ENCODE results near the gene CYB5D1.

CYB5D1 gene

GRCh38 chr17:7845359-7846062 lies 12.3 kb upstream of the CYB5D1 start:
- no peak for DNase-seq

DNA sequence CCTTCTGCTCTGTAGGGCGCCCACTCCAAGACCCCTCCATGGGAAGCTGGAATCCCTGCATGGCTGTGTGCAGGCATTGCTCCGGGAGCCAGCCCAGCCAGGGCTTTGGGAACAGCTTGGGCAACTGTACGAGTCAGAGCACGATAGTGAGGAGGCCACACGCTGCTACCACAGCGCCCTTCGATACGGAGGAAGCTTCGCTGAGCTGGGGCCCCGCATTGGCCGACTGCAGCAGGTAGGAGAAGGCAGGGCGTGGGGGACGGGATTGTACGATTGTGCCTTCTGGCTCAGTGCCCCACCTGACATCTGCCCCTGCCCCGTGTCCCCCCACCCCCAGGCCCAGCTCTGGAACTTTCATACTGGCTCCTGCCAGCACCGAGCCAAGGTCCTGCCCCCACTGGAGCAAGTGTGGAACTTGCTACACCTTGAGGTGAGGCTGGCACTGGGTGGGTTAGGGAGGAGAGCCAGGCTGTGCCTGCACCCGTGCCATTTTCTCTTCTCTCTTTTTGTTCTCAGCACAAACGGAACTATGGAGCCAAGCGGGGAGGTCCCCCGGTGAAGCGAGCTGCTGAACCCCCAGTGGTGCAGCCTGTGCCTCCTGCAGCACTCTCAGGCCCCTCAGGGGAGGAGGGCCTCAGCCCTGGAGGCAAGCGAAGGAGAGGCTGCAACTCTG lies 11.6 kb upstream of the CYB5D1 start:
- no peak for DNase-seq

DNA sequence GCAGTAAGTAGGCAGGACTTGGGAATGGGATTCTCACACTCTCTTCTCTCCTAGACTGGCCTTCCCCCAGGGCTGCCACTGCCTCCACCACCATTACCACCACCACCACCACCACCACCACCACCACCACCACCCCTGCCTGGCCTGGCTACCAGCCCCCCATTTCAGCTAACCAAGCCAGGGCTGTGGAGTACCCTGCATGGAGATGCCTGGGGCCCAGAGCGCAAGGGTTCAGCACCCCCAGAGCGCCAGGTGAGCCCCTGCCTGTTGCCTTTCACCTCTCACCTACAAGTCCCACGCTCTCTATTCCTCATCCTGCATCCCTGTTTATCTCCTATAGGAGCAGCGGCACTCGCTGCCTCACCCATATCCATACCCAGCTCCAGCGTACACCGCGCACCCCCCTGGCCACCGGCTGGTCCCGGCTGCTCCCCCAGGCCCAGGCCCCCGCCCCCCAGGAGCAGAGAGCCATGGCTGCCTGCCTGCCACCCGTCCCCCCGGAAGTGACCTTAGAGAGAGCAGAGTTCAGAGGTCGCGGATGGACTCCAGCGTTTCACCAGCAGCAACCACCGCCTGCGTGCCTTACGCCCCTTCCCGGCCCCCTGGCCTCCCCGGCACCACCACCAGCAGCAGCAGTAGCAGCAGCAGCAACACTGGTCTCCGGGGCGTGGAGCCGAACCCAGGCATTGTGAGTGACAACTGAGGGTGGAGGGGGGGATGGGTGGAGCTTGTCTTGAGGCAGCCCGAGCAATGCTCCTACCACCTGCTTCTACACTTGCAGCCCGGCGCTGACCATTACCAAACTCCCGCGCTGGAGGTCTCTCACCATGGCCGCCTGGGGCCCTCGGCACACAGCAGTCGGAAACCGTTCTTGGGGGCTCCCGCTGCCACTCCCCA lies 10.8 kb upstream of the CYB5D1 start:
- no peak for DNase-seq

DNA sequence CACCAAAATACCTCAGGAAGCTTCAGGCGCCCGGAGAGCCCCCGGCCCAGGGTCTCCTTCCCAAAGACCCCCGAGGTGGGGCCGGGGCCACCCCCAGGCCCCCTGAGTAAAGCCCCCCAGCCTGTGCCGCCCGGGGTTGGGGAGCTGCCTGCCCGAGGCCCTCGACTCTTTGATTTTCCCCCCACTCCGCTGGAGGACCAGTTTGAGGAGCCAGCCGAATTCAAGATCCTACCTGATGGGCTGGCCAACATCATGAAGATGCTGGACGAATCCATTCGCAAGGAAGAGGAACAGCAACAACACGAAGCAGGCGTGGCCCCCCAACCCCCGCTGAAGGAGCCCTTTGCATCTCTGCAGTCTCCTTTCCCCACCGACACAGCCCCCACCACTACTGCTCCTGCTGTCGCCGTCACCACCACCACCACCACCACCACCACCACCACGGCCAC lies 9.6 kb upstream of the CYB5D1 start:
- no peak for DNase-seq

GRCh38 chr17:7848739-7849129 lies 9.1 kb upstream of the CYB5D1 start:
- DNase-seq, result no peak

DNA sequence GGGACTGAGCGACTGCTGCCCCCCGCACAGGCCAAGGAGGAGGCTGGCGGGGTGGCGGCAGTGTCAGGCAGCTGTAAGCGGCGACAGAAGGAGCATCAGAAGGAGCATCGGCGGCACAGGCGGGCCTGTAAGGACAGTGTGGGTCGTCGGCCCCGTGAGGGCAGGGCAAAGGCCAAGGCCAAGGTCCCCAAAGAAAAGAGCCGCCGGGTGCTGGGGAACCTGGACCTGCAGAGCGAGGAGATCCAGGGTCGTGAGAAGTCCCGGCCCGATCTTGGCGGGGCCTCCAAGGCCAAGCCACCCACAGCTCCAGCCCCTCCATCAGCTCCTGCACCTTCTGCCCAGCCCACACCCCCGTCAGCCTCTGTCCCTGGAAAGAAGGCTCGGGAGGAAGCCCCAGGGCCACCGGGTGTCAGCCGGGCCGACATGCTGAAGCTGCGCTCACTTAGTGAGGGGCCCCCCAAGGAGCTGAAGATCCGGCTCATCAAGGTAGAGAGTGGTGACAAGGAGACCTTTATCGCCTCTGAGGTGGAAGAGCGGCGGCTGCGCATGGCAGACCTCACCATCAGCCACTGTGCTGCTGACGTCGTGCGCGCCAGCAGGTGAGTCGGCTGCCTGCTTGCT lies 8.6 kb upstream of the CYB5D1 start:
- DNase-seq, result no peak

DNA sequence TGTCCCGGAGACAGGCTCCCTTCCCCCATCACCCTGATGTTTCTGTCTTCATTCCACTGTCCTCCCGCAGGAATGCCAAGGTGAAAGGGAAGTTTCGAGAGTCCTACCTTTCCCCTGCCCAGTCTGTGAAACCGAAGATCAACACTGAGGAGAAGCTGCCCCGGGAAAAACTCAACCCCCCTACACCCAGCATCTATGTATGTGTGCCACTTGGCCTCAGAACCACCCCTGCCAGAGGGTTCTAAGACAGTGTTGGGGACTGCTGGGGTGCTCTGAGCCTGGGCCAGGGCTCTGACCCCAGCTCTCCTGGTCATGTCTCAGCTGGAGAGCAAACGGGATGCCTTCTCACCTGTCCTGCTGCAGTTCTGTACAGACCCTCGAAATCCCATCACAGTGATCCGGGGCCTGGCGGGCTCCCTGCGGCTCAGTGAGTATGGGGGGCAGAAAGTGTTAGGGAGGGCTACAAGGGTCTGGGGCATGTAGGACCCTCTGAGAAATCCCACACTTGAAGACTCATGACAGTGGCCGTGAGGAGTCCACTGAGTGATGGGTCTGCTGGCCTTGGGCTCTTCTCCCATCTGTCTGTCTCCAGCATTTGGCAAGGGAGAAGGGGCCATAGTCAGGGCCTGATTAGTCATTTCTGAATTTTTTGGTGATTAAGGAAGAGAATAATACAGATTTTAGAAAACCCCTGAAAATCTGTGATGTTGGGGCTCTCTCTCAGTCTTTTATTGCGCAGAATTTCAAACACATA lies 7.9 kb upstream of the CYB5D1 start:
- no peak for DNase-seq

GRCh38 chr17:7850701-7851437 lies 6.9 kb upstream of the CYB5D1 start:
- no peak for DNase-seq

DNA sequence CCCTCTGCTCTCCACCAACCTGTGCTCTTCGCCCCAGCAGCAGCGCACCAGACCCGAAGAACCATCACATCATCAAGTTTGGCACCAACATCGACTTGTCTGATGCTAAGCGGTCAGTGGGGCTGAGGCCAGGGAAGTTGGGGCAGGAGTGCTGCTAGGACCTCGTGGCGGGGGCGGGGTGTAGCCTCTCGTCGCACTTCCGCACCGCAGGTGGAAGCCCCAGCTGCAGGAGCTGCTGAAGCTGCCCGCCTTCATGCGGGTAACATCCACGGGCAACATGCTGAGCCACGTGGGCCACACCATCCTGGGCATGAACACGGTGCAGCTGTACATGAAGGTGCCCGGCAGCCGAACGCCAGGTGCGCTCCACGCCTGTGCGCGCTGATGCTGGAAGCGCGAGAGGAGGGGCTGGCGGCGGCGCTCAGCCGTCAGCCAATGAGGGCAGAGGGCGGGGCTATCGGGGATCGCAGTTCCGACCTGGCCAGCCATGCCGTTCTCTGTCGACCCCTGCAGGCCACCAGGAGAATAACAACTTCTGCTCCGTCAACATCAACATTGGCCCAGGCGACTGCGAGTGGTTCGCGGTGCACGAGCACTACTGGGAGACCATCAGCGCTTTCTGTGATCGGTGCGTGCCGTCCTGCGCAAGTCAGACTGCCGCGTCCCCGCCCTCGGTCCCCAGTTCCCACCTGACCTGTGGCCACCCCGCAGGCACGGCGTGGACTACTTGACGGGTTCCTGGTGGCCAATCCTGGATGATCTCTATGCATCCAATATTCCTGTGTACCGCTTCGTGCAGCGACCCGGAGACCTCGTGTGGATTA lies 6.2 kb upstream of the CYB5D1 start:
- DNase-seq, result peak; percentile 79

DNA sequence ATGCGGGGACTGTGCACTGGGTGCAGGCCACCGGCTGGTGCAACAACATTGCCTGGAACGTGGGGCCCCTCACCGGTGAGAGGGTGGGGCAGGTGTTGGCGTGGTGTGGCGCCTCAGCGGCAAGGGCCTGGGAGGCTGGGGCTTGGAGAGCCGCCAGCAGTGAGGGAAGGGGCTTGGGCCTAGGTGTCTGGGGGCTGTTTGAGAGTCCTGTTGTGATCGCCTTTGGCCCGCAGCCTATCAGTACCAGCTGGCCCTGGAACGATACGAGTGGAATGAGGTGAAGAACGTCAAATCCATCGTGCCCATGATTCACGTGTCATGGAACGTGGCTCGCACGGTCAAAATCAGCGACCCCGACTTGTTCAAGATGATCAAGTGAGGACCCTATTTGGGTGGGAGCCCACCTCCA lies 5.5 kb upstream of the CYB5D1 start:
- DNase-seq, result no peak

GRCh38 chr17:7852919-7853690 lies 4.7 kb upstream of the CYB5D1 start:
- no peak for DNase-seq

- DNase-seq, result no peak
Measured at GRCh38 chr17:7853691-7854038, 4.1 kb upstream of the CYB5D1 start.

DNA sequence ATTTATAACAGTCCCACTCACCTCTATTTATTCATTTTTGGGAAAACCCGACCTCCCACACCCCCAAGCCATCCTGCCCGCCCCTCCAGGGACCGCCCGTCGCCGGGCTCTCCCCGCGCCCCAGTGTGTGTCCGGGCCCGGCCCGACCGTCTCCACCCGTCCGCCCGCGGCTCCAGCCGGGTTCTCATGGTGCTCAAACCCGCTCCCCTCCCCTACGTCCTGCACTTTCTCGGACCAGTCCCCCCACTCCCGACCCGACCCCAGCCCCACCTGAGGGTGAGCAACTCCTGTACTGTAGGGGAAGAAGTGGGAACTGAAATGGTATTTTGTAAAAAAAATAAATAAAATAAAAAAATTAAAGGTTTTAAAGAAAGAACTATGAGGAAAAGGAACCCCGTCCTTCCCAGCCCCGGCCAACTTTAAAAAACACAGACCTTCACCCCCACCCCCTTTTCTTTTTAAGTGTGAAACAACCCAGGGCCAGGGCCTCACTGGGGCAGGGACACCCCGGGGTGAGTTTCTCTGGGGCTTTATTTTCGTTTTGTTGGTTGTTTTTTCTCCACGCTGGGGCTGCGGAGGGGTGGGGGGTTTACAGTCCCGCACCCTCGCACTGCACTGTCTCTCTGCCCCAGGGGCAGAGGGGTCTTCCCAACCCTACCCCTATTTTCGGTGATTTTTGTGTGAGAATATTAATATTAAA lies 3.6 kb upstream of the CYB5D1 start:
- no peak for DNase-seq

DNA sequence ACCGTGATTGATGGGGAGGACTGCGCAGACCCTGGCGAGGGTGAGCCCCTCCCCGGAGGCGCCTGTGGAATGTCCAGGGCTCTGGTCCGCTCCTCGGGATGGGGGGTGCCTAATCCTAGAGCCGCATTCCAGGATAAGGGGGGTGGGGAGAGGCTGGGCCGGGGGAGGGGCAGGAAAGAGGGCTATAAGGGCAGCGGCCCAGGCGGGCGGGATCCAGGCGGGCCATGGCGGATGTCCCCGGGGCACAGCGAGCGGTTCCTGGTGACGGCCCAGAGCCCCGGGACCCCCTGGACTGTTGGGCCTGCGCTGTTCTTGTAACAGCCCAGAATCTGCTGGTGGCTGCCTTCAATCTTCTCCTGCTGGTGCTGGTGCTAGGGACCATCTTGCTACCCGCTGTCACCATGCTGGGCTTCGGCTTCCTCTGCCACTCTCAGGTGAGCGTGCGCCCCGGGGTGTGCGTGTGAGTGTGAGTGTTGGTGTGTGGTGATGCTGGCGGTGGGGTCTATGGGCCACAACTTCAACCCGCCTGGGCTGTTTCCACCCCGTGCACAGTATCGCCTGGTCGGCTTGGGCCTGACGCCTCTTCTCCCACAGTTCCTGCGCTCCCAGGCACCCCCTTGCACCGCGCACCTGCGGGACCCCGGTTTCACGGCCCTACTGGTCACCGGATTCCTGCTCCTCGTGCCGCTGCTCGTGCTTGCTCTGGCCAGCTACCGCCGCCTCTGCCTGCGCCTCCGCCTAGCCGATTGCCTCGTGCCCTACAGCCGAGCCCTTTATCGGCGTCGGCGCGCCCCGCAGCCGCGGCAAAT lies 2.7 kb upstream of the CYB5D1 start, which contains the start of gene TMEM88:
TMEM88 (plus strand) TSS at position 216 of the 809 bp plus-strand sequence; CDS start at position 225, 9 bp downstream.
- DNase-seq, result no peak

- DNase-seq, result no peak
Measured at GRCh38 chr17:7855660-7856010, 2.2 kb upstream of the CYB5D1 start.

GRCh38 chr17:7856011-7856810 lies 1.6 kb upstream of the CYB5D1 start:
- no peak for DNase-seq
